ENCODE measurements around the gene ITIH5. TPM values are rescaled to one million over a fixed set of nuclear protein-coding genes. Genes with fewer than 3 reads are reported as not detected.
A peak's percentile ranks its signal among the peaks of the same experiment; 100 is the strongest.

The ITIH5 gene
- total and polyA plus RNA-seq, 2 of the 13 experiments (the other 11 are each of a cell fraction or from before 2014, with no cell fraction given) = 4.7 to 8.9 TPM

DNA sequence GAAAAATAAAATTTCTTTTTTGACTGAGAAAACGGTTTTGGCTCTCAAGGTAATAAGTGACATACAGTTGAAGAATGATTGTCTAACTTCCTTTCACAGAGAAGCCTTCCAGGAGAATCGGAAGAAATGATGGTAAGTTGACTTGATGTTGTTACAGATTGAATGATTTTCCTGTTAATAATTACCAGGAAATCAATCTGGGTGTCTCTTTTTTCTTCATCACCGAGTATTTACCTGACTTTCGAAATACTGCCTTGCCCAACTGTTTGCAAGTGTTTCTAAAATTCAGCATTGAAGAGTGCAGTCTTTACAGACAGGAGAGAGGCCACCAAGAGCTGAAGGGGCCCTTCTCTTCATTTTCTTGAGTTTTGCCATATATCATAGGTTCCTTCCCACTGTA is 40.3 kb upstream of the ITIH5 start (continued):
- no peak for TF ChIP-seq ATF5 (CRISPR knock-in tag; IDR thresholded peaks at IDR 0.05; ENCODE audit: low read depth)
- TF ChIP-seq YEATS4 (CRISPR knock-in tag; IDR thresholded peaks at IDR 0.05; ENCODE audit: borderline replicate concordance) = peak; percentile 56; the same call in 1 of the 2 replicates
- TF ChIP-seq THAP11 (CRISPR knock-in tag; IDR thresholded peaks at IDR 0.05) = 0 out of 2 replicates have a peak, but pooled peaks have one; percentile 28
- peak; percentile 91 for TF ChIP-seq FOXO1 (CRISPR knock-in tag; IDR thresholded peaks at IDR 0.05)
- TF ChIP-seq, protein P1, sequence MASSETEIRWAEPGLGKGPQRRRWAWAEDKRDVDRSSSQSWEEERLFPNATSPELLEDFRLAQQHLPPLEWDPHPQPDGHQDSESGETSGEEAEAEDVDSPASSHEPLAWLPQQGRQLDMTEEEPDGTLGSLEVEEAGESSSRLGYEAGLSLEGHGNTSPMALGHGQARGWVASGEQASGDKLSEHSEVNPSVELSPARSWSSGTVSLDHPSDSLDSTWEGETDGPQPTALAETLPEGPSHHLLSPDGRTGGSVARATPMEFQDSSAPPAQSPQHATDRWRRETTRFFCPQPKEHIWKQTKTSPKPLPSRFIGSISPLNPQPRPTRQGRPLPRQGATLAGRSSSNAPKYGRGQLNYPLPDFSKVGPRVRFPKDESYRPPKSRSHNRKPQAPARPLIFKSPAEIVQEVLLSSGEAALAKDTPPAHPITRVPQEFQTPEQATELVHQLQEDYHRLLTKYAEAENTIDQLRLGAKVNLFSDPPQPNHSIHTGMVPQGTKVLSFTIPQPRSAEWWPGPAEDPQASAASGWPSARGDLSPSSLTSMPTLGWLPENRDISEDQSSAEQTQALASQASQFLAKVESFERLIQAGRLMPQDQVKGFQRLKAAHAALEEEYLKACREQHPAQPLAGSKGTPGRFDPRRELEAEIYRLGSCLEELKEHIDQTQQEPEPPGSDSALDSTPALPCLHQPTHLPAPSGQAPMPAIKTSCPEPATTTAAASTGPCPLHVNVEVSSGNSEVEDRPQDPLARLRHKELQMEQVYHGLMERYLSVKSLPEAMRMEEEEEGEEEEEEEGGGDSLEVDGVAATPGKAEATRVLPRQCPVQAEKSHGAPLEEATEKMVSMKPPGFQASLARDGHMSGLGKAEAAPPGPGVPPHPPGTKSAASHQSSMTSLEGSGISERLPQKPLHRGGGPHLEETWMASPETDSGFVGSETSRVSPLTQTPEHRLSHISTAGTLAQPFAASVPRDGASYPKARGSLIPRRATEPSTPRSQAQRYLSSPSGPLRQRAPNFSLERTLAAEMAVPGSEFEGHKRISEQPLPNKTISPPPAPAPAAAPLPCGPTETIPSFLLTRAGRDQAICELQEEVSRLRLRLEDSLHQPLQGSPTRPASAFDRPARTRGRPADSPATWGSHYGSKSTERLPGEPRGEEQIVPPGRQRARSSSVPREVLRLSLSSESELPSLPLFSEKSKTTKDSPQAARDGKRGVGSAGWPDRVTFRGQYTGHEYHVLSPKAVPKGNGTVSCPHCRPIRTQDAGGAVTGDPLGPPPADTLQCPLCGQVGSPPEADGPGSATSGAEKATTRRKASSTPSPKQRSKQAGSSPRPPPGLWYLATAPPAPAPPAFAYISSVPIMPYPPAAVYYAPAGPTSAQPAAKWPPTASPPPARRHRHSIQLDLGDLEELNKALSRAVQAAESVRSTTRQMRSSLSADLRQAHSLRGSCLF (CRISPR knock-in tag; IDR thresholded peaks at IDR 0.05; ENCODE audit: borderline replicate concordance) = no peak
- TF ChIP-seq TCF7L2 (IDR thresholded peaks at IDR 0.05; ENCODE audit: low read depth, low read length) = peak; percentile 50; the same call in 1 of the 2 replicates
- TF ChIP-seq ZNF383 (CRISPR knock-in tag; IDR thresholded peaks at IDR 0.05; ENCODE audit: borderline replicate concordance) = no peak
- TF ChIP-seq GATAD2A (CRISPR knock-in tag; IDR thresholded peaks at IDR 0.05) = peak; percentile 98
- TF ChIP-seq SMAD1 (CRISPR knock-in tag; IDR thresholded peaks at IDR 0.05; ENCODE audit: borderline replicate concordance, low read depth) = no peak
- TF ChIP-seq MEF2D (CRISPR knock-in tag; IDR thresholded peaks at IDR 0.05) = peak; percentile 67
- no peak for TF ChIP-seq ZNF180 (CRISPR knock-in tag; IDR thresholded peaks at IDR 0.05; ENCODE audit: borderline replicate concordance, low read depth)
- no peak for TF ChIP-seq ZNF543 (CRISPR knock-in tag; IDR thresholded peaks at IDR 0.05)
- TF ChIP-seq ZNF761 (CRISPR knock-in tag; conservative IDR thresholded peaks at IDR 0.05) = no peak; the same call in 1 of the 2 replicates
- TF ChIP-seq, protein P2, sequence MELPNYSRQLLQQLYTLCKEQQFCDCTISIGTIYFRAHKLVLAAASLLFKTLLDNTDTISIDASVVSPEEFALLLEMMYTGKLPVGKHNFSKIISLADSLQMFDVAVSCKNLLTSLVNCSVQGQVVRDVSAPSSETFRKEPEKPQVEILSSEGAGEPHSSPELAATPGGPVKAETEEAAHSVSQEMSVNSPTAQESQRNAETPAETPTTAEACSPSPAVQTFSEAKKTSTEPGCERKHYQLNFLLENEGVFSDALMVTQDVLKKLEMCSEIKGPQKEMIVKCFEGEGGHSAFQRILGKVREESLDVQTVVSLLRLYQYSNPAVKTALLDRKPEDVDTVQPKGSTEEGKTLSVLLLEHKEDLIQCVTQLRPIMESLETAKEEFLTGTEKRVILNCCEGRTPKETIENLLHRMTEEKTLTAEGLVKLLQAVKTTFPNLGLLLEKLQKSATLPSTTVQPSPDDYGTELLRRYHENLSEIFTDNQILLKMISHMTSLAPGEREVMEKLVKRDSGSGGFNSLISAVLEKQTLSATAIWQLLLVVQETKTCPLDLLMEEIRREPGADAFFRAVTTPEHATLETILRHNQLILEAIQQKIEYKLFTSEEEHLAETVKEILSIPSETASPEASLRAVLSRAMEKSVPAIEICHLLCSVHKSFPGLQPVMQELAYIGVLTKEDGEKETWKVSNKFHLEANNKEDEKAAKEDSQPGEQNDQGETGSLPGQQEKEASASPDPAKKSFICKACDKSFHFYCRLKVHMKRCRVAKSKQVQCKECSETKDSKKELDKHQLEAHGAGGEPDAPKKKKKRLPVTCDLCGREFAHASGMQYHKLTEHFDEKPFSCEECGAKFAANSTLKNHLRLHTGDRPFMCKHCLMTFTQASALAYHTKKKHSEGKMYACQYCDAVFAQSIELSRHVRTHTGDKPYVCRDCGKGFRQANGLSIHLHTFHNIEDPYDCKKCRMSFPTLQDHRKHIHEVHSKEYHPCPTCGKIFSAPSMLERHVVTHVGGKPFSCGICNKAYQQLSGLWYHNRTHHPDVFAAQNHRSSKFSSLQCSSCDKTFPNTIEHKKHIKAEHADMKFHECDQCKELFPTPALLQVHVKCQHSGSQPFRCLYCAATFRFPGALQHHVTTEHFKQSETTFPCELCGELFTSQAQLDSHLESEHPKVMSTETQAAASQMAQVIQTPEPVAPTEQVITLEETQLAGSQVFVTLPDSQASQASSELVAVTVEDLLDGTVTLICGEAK (IDR thresholded peaks at IDR 0.05) = no peak
- TF ChIP-seq, protein P2 (CRISPR knock-in tag; IDR thresholded peaks at IDR 0.05) = no peak
- no peak for TF ChIP-seq TBP (CRISPR knock-in tag; IDR thresholded peaks at IDR 0.05)
- TF ChIP-seq GABPB1 (CRISPR knock-in tag; IDR thresholded peaks at IDR 0.05) = no peak; the same call in 1 of the 2 replicates
